ENCODE results near the gene PNP.
"Not testable (repeated sequence)": the region's sequence is repeated elsewhere in the genome, so short reads cannot be mapped to it uniquely, and the experiment has no call there.

Gene PNP

DNA sequence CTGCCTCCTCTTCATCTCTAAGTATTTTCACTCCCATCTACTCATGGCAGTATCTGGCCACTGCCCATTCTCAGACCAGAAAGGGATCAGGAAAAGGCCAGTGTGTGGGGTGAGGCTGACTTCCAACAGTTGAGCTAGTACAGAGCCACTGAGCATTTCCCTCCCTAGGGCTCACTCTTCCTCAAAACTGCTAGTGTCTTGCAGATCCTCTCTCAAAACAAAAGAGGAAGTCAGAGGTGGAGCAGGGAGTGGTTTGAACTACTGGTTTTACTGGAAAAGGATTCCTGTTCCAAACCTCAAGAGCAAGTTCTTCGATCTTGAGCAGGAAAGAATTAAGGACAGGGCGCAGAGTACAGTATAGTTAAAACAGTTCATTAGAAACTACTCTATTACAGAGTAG, 24.4 kb downstream of the PNP start:
- Mint-ChIP-seq H3K36me3 (ENCODE audit: low read depth) (peaks cover 4% of the 10 kb centered on the region), H3K4me1 (peaks cover 65% of the 10 kb centered on the region), H3K4me3 (no peak overlapping the region), H3K27ac (peak overlapping the region; percentile 41), H3K9me3 (no peaks in the 10 kb centered on the region), H3K27me3 (no peaks in the 10 kb centered on the region)
- DNase-seq (no peak), ATAC-seq (no peak)

- Mint-ChIP-seq H3K36me3 (ENCODE audit: low read depth) (peaks cover 4% of the 10 kb centered on the region), H3K4me3 (peak overlapping the region; percentile 26), H3K27ac (peak overlapping the region; percentile 80), H3K4me1 (peaks cover 61% of the 10 kb centered on the region), H3K9me3 (no peaks in the 10 kb centered on the region), H3K27me3 (no peaks in the 10 kb centered on the region)
- DNase-seq (no peak), ATAC-seq (peak; percentile 87)
Measured at GRCh38 chr14:20494935-20495766, 25.9 kb downstream of the PNP start.

DNA sequence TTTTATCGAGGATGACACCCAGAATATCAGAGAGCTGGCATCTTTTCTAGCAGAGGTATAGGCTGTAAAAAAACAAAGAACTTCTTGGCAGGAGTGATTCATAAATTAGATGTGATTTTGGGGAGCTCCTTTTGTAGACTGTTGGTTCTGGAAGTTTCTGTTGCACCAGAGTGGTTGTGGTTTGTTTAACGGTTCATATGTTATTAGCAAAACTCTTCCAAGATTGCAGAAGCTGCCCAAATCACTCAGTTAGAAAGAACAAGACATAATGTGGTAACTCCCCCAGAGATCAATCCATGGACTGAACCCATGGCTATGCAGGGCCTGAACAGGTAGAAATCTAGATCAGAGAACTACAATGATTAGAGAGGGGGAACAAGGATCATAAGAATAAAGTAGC, 29.4 kb downstream of the PNP start:
- Mint-ChIP-seq H3K27ac (peak overlapping the region; percentile 53), H3K4me3 (no peak overlapping the region), H3K36me3 (ENCODE audit: low read depth) (peaks cover 4% of the 10 kb centered on the region), H3K27me3 (no peaks in the 10 kb centered on the region), H3K4me1 (peaks cover 34% of the 10 kb centered on the region), H3K9me3 (no peaks in the 10 kb centered on the region)
- no peak for ATAC-seq
- DNase-seq = no peak

- no peak overlapping the region for H3K4me3 Mint-ChIP-seq
- H3K9me3 Mint-ChIP-seq = no peaks in the 10 kb centered on the region
- peaks cover 33% of the 10 kb centered on the region for H3K4me1 Mint-ChIP-seq
- DNase-seq = no peak
- no peaks in the 10 kb centered on the region for H3K27me3 Mint-ChIP-seq
- no peak overlapping the region for H3K27ac Mint-ChIP-seq
- no peak for ATAC-seq
- peaks cover 4% of the 10 kb centered on the region for H3K36me3 Mint-ChIP-seq (ENCODE audit: low read depth)
Measured at GRCh38 chr14:20499108-20499507, 29.9 kb downstream of the PNP start.

GRCh38 chr14:20499881-20500280, 30.7 kb downstream of the PNP start:
- H3K27ac Mint-ChIP-seq = no peak overlapping the region
- ATAC-seq (no peak), DNase-seq (no peak)
- peaks cover 27% of the 10 kb centered on the region for H3K4me1 Mint-ChIP-seq
- no peak overlapping the region for H3K4me3 Mint-ChIP-seq
- H3K36me3 Mint-ChIP-seq (ENCODE audit: low read depth) = peaks cover 4% of the 10 kb centered on the region
- H3K27me3 Mint-ChIP-seq = no peaks in the 10 kb centered on the region
- no peaks in the 10 kb centered on the region for H3K9me3 Mint-ChIP-seq

GRCh38 chr14:20501346-20501745, 32.1 kb downstream of the PNP start:
- Mint-ChIP-seq H3K36me3 (ENCODE audit: low read depth) (no peaks in the 10 kb centered on the region), H3K4me3 (no peak overlapping the region)
- no peak for DNase-seq

GRCh38 chr14:20503898-20504297, 34.7 kb downstream of the PNP start:
- H3K9me3 Mint-ChIP-seq = no peaks in the 10 kb centered on the region

More at GRCh38 chr14:20501346-20501745, 32.1 kb downstream of the PNP start:
- H3K27me3 Mint-ChIP-seq = no peaks in the 10 kb centered on the region
- H3K27ac Mint-ChIP-seq = no peak overlapping the region
- no peaks in the 10 kb centered on the region for H3K9me3 Mint-ChIP-seq
- H3K4me1 Mint-ChIP-seq = peaks cover 14% of the 10 kb centered on the region
- no peak for ATAC-seq

DNA sequence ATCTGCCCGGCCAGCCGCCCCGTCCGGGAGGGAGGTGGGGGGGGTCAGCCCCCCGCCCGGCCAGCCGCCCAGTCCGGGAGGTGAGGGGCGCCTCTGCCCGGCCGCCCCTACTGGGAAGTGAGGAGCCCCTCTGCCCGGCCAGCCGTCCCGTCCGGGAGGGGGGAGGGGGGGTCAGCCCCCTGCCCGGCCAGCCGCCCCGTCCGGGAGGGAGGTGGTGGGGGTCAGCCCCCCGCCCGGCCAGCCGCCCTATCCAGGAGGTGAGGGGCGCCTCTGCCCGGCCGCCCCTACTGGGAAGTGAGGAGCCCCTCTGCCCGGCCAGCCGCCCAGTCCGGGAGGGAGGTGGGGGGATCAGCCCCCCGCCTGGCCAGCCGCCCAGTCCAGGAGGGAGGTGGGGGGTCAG, 37.1 kb downstream of the PNP start:
- H3K27ac Mint-ChIP-seq; H3K27me3 Mint-ChIP-seq; ATAC-seq; H3K36me3 Mint-ChIP-seq (ENCODE audit: low read depth); H3K4me3 Mint-ChIP-seq; H3K4me1 Mint-ChIP-seq; DNase-seq; H3K9me3 Mint-ChIP-seq: not testable (repeated sequence)

More at GRCh38 chr14:20503898-20504297, 34.7 kb downstream of the PNP start:
- Mint-ChIP-seq H3K4me3 (no peak overlapping the region), H3K4me1 (peaks cover 9% of the 10 kb centered on the region), H3K27ac (peak overlapping the region; percentile 7), H3K36me3 (ENCODE audit: low read depth) (no peaks in the 10 kb centered on the region), H3K27me3 (no peaks in the 10 kb centered on the region)
- no peak for ATAC-seq
- no peak for DNase-seq

DNA sequence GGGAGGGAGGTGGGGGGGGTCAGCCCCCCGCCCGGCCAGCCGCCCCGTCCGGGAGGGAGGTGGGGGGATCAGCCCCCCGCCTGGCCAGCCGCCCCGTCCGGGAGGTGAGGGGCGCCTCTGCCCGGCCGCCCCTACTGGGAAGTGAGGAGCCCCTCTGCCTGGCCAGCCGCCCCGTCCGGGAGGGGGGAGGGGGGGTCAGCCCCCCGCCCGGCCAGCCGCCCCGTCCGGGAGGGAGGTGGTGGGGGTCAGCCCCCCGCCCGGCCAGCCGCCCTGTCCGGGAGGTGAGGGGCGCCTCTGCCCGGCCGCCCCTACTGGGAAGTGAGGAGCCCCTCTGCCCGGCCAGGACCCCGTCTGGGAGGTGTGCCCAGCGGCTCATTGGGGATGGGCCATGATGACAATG, 37.5 kb downstream of the PNP start:
- not testable (repeated sequence) for H3K36me3 Mint-ChIP-seq (ENCODE audit: low read depth); H3K27me3 Mint-ChIP-seq; H3K9me3 Mint-ChIP-seq; H3K4me3 Mint-ChIP-seq; DNase-seq; H3K4me1 Mint-ChIP-seq; ATAC-seq; H3K27ac Mint-ChIP-seq

DNA sequence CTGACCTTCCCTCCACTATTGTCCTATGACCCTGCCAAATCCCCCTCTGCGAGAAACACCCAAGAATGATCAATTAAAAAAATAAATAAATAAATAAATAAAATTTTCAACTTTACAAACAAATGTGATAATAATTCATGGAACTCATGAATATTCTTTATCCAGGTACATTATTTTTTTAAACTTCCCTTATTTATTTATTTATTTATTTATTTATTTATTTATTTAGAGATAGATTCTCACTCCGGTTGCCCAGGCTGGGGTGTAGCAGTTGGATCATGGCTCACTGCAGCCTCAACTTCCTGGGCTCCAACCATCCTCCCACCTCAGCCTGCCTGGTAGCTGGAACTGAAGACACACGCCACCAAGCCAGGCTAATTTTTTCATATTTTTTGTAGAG, 38.3 kb downstream of the PNP start:
- DNase-seq; H3K4me3 Mint-ChIP-seq; H3K27me3 Mint-ChIP-seq; H3K36me3 Mint-ChIP-seq (ENCODE audit: low read depth); H3K4me1 Mint-ChIP-seq; H3K9me3 Mint-ChIP-seq; H3K27ac Mint-ChIP-seq; ATAC-seq: not testable (repeated sequence)

DNA sequence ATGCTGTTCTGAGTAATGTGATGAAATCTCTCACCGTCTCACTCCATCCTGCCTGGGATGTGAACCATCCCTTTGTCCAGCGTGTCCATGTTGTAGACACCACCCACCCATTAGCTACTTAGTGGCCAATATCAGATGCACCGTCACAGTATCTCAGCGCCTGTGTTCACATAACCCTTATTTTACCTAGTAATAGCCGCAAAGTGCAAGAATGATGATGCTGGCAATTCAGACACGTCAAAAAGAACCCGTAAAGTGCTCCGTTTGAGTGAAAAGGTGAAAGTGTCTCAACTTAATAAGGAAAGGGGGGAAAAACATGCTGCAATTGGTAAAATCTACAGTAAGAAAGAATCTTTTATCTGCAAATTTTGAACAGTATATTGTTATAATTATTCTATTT, 39.2 kb downstream of the PNP start:
- Mint-ChIP-seq H3K9me3 (no peaks in the 10 kb centered on the region), H3K27me3 (no peaks in the 10 kb centered on the region), H3K4me1 (peaks cover 4% of the 10 kb centered on the region), H3K36me3 (ENCODE audit: low read depth) (no peaks in the 10 kb centered on the region), H3K27ac (no peak overlapping the region), H3K4me3 (no peak overlapping the region)
- no peak for ATAC-seq
- DNase-seq = no peak

GRCh38 chr14:20512177-20512905, 43.1 kb downstream of the PNP start:
- Mint-ChIP-seq H3K27me3 (no peaks in the 10 kb centered on the region), H3K4me3 (no peak overlapping the region), H3K9me3 (no peaks in the 10 kb centered on the region), H3K4me1 (no peaks in the 10 kb centered on the region), H3K27ac (no peak overlapping the region), H3K36me3 (ENCODE audit: low read depth) (no peaks in the 10 kb centered on the region)
- no peak for DNase-seq
- ATAC-seq = no peak

- no peaks in the 10 kb centered on the region for H3K9me3 Mint-ChIP-seq
- ATAC-seq (no peak), DNase-seq (no peak)
- no peaks in the 10 kb centered on the region for H3K36me3 Mint-ChIP-seq (ENCODE audit: low read depth)
- H3K4me1 Mint-ChIP-seq = no peaks in the 10 kb centered on the region
- no peak overlapping the region for H3K4me3 Mint-ChIP-seq
- H3K27me3 Mint-ChIP-seq = no peaks in the 10 kb centered on the region
- no peak overlapping the region for H3K27ac Mint-ChIP-seq
Measured at GRCh38 chr14:20515846-20516245, 46.6 kb downstream of the PNP start.

DNA sequence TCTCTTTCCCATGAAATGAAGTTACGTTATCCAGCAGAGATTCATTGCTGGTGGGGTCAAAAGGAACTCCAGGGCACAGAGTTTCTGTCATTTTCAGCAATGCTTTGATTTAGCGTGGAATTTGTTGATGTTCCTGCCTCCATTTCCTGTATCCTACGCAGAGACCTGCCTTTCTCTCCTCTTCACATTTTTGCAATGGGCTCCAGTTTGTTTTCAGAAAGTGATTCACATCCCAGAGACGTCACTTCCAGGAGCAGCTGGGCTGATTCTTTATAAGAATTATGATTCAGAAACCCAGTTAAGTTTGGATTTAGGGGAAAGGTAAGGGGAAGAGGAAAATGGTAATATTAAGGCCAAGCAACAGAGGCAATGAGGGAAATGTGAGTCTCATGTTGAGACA, 47.7 kb downstream of the PNP start:
- no peak overlapping the region for H3K4me3 Mint-ChIP-seq
- ATAC-seq = no peak
- H3K36me3 Mint-ChIP-seq (ENCODE audit: low read depth) = no peaks in the 10 kb centered on the region
- no peak for DNase-seq
- no peak overlapping the region for H3K27ac Mint-ChIP-seq
- no peaks in the 10 kb centered on the region for H3K4me1 Mint-ChIP-seq
- no peaks in the 10 kb centered on the region for H3K9me3 Mint-ChIP-seq
- H3K27me3 Mint-ChIP-seq = no peaks in the 10 kb centered on the region

DNA sequence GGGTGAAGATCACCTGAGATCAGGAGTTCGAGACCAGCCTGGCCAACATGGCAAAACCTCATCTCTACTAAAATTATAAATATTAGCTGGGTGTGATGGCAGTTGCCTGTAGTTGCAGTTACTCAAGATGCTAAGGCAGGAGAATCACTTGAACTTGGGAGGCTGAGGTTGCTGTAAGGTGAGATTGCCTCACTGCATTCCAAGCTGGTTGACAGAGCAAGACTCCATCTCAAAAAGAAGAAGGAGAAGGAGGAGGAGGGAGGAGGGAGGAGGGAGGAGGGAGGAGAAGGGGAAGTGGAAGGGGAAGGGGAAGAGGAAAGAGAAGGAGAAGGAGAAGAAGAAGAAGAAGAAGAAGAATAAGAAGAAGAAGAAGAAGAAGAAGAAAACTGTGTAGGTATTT, 53.1 kb downstream of the PNP start:
- no peak for ATAC-seq

More for the DNA sequence above, 53.1 kb downstream of the PNP start:
- no peaks in the 10 kb centered on the region for H3K27me3 Mint-ChIP-seq
- H3K4me3 Mint-ChIP-seq = no peak overlapping the region
- no peak for DNase-seq
- H3K9me3 Mint-ChIP-seq = no peaks in the 10 kb centered on the region
- H3K27ac Mint-ChIP-seq = no peak overlapping the region
- no peaks in the 10 kb centered on the region for H3K4me1 Mint-ChIP-seq
- H3K36me3 Mint-ChIP-seq (ENCODE audit: low read depth) = no peaks in the 10 kb centered on the region

All from activated naive CD8-positive, alpha-beta T cell treated with anti-CD3 and anti-CD28 coated beads, Interleukin-2, amount 50 U/mL, for 24 hours (primary cell).